Fibroblast of lung (primary cell): ENCODE results near the gene RNF126.
"Not testable (repeated sequence)": the region's sequence is repeated elsewhere in the genome, so short reads cannot be mapped to it uniquely, and the experiment has no call there.

Experiments
- EZH2 ChIP-seq: IDR thresholded peaks from 2 replicates; pipeline ENCODE4 v1.5.1; 2012; ENCODE audit warnings: low read length, control low read depth, mild to moderate bottlenecking; ENCODE audit errors: missing control alignments
- TF ChIP-seq, protein P1 (sequence below), 2 donors: IDR thresholded peaks in 1 of 2; conservative IDR thresholded peaks in 1 of 2; 1 replicate in 1 of 2; 2 replicates in 1 of 2; pipeline ENCODE4 v1.5.1; 2011 to 2012; ENCODE audit warnings: low read length in 2 of 2, control low read depth in 1 of 2, inconsistent platforms in 1 of 2, low read depth in 1 of 2, mild to moderate bottlenecking in 1 of 2

GRCh38 chr19:626566-626965, 36.4 kb downstream of the RNF126 start:
- TF ChIP-seq, protein P1, sequence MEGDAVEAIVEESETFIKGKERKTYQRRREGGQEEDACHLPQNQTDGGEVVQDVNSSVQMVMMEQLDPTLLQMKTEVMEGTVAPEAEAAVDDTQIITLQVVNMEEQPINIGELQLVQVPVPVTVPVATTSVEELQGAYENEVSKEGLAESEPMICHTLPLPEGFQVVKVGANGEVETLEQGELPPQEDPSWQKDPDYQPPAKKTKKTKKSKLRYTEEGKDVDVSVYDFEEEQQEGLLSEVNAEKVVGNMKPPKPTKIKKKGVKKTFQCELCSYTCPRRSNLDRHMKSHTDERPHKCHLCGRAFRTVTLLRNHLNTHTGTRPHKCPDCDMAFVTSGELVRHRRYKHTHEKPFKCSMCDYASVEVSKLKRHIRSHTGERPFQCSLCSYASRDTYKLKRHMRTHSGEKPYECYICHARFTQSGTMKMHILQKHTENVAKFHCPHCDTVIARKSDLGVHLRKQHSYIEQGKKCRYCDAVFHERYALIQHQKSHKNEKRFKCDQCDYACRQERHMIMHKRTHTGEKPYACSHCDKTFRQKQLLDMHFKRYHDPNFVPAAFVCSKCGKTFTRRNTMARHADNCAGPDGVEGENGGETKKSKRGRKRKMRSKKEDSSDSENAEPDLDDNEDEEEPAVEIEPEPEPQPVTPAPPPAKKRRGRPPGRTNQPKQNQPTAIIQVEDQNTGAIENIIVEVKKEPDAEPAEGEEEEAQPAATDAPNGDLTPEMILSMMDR (conservative IDR thresholded peaks at IDR 0.05 in 1 of 2, IDR thresholded peaks at IDR 0.05 in 1 of 2; ENCODE audit: low read depth in 1 of 2, low read length in 2 of 2), result not testable (repeated sequence)
- TF ChIP-seq EZH2, result not testable (repeated sequence)
